HEK293T (cell line): ENCODE data around the gene PPCS.

Experiments used
- ARNT ChIP-seq: fragments of 450-650 bp; IDR thresholded peaks from 2 replicates; pipeline ENCODE4 v1.6.1; 2017; ENCODE audit warnings: mild to moderate bottlenecking
- BHLHE40 ChIP-seq: fragments of 450-650 bp; IDR thresholded peaks from 2 replicates; pipeline ENCODE4 v1.6.1; 2016; ENCODE audit warnings: mild to moderate bottlenecking, moderate library complexity, borderline replicate concordance
- CTBP1 ChIP-seq: fragments of 450-650 bp; IDR thresholded peaks from 2 replicates; pipeline ENCODE4 v1.6.1; 2016; ENCODE audit warnings: borderline replicate concordance
- ELF4 ChIP-seq: fragments of 450-650 bp; IDR thresholded peaks from 2 replicates; pipeline ENCODE4 v1.6.1; 2017; ENCODE audit warnings: antibody characterized with exemption
- FOXA1 ChIP-seq: fragments of 450-650 bp; IDR thresholded peaks from 2 replicates; pipeline ENCODE4 v1.6.1; 2016; ENCODE audit warnings: mild to moderate bottlenecking
- FOXK2 ChIP-seq: fragments of 450-650 bp; IDR thresholded peaks from 2 replicates; pipeline ENCODE4 v1.6.1; 2016; ENCODE audit warnings: mild to moderate bottlenecking
- FOXM1 ChIP-seq: fragments of 450-650 bp; IDR thresholded peaks from 2 replicates; pipeline ENCODE4 v1.6.1; 2017; ENCODE audit warnings: mild to moderate bottlenecking, borderline replicate concordance
- HDGF ChIP-seq: fragments of 450-650 bp; IDR thresholded peaks from 2 replicates; pipeline ENCODE4 v1.6.1; 2017; ENCODE audit warnings: antibody characterized with exemption, borderline replicate concordance
- LEF1 ChIP-seq: fragments of 450-650 bp; IDR thresholded peaks from 2 replicates; pipeline ENCODE4 v1.6.1; 2017; ENCODE audit warnings: mild to moderate bottlenecking, borderline replicate concordance
- SP1 ChIP-seq: fragments of 450-650 bp; IDR thresholded peaks from 2 replicates; pipeline ENCODE4 v1.6.1; 2017
- TARDBP ChIP-seq: fragments of 450-650 bp; IDR thresholded peaks from 2 replicates; pipeline ENCODE4 v1.6.1; 2016
- ZNF384 ChIP-seq: fragments of 450-650 bp; IDR thresholded peaks from 2 replicates; pipeline ENCODE4 v1.6.1; 2016
- TF ChIP-seq, protein P1 (sequence below): fragments of 450-650 bp; IDR thresholded peaks from 2 replicates; pipeline ENCODE4 v1.6.1; 2016

- no peak for TF ChIP-seq SP1
- TF ChIP-seq, protein P1, sequence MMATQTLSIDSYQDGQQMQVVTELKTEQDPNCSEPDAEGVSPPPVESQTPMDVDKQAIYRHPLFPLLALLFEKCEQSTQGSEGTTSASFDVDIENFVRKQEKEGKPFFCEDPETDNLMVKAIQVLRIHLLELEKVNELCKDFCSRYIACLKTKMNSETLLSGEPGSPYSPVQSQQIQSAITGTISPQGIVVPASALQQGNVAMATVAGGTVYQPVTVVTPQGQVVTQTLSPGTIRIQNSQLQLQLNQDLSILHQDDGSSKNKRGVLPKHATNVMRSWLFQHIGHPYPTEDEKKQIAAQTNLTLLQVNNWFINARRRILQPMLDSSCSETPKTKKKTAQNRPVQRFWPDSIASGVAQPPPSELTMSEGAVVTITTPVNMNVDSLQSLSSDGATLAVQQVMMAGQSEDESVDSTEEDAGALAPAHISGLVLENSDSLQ, result no peak
- no peak for TF ChIP-seq FOXK2
- no peak for TF ChIP-seq FOXA1
- TF ChIP-seq BHLHE40, result no peak
- no peak for TF ChIP-seq FOXM1
- no peak for TF ChIP-seq ZNF384
- TF ChIP-seq ARNT, result no peak
- TF ChIP-seq HDGF, result no peak
- TF ChIP-seq TARDBP, result no peak
- TF ChIP-seq ELF4, result no peak
- TF ChIP-seq LEF1, result no peak
- TF ChIP-seq CTBP1, result no peak
These were observed 20.3 kb downstream of the PPCS start for GRCh38 chr1:42476605-42477004.
